Stimulated activated CD4-positive, alpha-beta T cell treated with anti-CD3 and anti-CD28 coated beads, Interleukin-1b, Interleukin-23, amount 100 ng/mL, for 48 hours (primary cell): ENCODE results near the gene PRR35.
A peak's percentile ranks its signal among the peaks of the same experiment; 100 is the strongest.

Experiments used
- DNase-seq: peaks from one replicate; pipeline ENCODE4 v3.0.0-alpha.2; 2020

The PRR35 gene

DNA sequence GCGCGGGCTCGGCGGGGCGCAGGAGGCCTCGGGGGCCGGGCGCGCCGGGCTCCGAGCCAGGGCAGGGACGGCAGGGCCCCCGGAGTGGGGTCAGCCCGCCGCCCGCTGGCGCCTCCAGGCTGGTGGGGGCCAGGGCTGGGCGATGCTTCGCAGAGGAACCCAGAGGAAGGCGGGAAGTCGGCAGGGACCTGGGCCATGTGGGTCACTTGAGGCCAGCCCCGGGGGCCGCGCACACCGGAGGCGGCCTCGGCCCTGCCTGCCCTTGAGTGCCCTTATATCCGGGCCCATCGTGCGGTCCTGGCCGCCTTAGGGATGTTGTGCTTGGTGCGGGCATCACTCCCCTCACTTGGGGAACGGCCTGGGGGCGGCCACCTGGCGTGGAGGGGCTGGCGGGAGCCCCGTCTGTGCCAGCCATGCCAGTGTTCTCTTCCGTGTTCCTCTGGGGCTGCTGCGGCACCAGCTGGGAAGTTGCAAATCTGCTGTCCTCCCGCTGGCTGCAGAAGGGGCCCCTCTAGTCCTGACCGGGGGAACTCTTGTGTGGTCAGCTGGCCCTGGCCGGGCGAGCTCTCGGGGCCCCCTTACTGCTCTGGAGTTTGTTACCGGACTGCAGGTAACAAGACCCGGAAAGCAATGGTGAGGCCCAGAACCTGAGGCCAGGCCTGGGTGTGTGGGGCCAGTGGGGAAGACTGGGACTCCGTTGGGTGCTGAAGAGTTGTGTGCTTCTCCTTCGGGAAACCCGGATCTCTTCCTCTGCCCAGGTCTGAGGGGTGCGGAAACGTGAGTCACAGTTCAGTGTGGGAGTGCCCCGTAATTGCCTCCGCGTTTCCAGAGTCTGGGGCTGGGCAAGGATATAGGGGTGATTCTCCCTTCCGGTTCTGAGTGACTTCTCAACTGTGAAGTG lies 31.8 kb upstream of the PRR35 start:
- DNase-seq: peak; percentile 54

- no peak for DNase-seq
These were observed 31.1 kb upstream of the PRR35 start for GRCh38 chr16:529012-529575.

DNA sequence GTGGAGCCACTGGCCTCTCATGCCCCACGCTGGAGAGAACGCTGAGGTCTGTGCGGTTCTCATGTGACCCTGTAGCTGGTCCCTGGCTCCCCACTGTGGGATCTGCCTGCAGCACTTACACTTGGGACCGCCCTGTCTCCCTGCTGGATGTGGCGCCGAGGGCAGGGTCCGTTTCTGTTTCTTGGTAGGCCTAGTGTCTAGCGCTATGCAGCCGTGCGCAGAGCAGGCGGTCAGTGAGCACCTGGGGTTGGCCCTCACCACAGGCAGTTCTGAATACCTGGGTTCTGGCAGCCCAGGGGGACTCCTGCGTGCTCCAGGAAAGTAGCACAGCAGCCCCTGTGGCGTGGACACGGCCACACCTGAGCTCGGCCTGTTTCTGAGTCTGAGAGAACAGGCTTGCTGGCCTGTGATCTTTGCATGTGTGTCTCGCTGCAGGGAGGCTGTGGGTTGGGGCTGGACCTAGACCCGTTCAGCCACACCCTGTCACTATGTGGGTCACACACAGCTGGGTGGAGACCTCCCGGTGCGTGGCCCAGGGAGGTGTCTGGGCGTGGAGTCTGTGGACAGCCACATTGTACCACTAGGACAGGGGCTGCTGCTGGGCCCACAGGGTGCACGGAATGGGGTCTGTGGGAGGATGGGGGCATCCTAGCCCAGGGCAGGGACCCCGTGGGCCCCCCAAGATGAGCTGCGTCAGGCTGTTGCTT lies 29.9 kb upstream of the PRR35 start:
- no peak for DNase-seq

DNA sequence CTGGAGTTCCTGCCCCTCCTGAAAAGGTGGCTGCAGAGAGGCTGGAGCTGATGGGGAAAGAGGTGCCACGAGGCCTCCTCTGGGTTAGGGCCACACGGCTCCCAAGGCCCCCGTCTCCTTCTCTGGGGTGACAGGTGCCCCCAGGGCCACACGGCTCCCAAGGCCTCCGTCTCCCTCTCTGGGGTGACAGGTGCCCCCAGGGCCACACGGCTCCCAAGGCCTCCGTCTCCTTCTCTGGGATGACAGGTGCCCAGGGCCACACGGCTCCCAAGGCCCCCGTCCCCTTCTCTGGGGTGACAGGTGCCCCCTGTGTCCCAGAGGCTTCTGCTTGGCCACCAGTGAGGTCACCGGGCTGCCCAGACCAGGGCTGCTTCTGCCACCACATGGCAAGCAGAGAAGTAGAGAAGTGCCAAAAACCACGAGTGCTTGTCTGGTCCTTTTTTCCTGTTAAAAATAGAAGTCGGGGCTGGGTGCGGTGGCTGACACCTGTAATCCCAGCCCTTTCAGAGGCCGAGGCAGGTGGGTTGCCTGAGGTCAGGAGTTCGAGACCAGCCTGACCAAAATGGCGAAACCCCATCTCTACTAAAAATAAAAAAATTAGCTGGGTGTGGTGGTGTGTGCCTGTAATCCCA lies 28.6 kb upstream of the PRR35 start:
- no peak for DNase-seq

DNA sequence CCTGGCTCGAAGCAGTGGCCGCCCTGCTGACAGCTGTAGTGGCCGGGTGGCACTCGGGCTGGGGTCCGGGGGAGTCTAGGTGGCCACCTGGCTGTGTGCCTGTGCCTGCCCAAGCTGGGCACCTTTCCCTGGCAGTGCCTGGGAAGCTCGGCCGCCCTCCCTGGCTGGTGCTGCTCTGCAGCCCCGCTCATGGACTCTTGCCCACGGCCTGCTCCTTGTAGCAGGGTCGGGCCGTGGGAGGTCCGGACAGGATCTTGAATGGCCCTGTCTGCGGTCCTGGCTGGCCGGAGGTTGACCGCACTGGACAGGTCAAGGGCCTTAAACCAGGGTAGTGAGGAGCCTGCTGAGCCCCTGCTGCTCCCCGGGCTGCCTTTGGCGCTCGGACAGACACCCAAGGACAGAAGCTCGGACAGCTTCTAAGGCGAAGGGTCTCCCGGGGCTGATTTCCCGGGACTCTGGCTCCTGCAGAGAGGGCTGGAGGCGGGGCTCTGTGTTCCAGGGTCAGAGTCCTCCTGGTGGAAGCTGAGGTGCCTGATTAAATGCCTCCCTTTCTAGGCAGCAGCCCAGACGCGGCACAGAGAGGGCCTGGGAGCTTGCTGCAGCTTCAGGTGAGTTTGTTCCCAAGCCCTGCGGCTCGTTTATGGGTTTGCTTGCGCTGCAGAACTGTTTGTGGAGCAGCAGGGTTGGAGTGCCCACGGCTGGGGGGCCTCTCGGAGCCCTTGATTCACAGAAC lies 26.6 kb upstream of the PRR35 start:
- no peak for DNase-seq

- DNase-seq: no peak
These were observed 26.1 kb upstream of the PRR35 start for GRCh38 chr16:534135-534534.

DNA sequence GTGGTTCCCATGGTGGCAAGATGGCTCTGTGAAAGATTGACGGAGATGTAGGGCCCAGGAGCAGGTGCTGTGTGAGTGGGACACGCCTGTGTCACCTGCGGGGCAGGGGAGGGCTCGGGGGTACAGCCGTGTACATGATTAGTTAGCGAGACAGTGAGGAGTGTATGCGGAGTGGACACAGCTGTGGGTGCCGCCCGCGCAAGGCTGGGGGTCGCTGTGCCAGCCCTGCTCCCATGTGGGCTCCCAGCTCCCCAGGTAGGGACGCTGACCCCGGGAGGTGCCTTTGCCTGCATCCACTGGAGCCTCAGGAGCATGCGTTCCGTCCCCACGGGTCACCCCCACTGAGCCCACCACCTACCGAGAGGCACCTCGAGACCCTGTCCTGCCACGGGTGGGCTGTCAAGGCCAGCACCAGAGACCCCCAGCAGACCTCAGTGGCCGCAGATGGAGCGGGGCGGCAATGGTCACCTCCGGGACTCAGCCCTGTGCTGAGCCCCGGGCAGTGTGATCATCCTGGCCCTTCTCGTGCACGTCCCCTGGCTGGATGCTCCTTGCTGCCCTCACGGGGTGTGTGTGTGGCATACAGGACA lies 25.2 kb upstream of the PRR35 start:
- no peak for DNase-seq

DNA sequence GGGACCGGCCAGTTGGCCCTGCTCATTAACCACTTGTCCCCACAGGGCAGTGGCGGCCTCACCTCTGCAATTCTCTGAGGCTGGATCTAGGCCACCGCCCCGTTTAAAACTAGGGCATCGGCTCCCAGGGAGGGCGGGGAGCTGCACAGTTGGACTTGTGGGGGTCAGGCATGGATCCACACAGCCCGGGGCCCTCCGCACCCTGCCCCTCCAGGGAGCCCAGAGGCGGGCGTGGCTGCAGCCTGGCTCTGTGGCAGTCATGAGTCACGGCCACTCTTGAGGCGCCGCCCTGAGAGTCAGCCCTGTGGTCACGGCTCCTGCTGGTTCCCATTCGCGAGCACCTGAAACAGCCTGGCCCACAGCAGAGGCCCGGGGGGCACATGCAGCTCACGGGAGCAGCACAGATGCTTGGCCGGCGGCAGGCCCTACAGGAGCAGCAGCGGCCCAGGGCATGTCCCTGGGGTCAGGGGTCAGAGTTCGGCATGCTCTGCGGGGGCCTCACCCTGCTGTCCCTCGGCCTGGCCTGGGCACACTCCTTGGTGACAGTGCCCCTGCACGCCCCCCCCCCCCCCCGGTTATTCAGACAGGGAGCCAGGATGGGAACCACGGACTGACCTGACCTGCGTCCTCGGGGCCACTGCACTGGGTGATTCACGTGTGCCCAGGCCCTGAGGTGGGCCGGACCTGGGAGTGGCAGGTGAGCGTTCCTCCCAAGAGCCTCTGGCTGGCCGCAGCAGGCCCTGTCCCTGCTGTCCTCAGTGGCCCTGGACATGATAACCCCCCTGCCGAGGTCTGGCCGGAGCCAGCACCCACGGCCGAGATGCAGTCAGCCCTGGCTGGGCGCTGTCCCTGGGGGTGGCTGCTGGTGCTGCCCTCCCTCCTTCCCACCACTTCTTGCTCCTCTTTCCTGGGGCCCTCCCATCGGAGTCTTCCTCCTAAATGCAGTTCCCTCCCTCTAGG lies 24.5 kb upstream of the PRR35 start:
- DNase-seq: no peak

GRCh38 chr16:536746-537145 lies 23.4 kb upstream of the PRR35 start:
- DNase-seq: no peak

- DNase-seq: no peak
These were observed 22.5 kb upstream of the PRR35 start for GRCh38 chr16:537415-538335.

- DNase-seq: no peak
These were observed 20.2 kb upstream of the PRR35 start for GRCh38 chr16:539901-540530.

- no peak for DNase-seq
These were observed 19.4 kb upstream of the PRR35 start for GRCh38 chr16:540645-541340.

DNA sequence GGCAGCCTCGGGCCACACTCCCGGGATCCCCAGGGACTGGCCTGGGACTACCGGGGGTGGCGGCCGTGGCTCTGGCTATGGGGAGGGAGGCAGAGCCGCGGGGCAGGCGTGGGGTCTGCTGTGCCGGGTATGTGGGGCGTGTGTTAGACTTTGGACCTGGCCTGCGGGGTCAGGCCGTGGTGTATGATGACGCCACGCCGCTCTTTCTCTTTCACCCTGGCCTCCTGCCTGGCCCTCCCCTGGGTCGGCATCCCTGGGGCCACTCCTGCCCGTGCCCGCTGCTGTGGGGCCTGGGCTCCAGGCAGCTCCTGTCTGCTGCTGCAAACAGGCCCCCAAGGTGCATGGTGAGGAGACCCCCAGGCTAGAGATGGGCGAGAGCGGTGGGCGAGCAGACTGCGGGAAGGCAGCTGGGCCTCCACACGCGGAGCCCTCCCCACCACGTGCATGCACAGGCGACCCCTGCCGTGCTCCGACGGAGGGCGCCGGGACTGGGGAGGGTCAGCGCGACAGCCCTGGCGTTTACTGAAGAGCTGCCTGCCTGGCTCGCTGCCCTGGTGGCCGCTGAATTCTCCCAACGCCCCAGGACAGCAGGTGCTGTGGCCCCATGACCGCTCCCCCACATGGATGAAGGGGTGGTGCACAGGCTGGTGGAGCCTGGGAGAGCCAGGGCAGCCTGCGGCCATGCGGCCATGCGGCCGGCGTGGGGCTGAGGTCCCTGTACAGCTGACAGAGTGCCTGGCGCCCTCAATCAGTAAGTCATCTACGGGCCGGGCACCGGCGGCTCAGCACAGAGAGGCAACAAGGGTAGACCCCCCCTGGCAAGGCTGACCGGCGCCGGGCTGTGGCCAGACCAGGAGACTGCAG lies 16.7 kb upstream of the PRR35 start:
- DNase-seq: no peak

DNA sequence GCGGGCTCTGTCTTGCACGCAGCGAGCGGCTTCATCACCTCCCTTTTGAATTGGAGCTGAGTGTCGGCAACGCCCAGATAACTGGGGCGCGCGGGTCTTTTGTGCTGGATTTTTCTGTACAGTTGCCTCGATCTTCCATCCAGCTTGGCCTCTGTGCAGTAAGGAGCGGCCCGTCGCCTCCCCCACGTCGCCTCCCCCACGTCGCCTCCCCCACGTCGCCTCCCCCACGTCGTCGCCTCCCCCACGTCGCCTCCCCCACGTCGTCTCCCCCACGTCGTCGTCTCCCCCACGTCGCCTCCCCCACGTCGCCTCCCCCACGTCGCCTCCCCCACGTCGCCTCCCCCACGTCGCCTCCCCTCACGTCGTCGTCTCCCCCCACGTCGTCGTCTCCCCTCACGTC lies 15.7 kb upstream of the PRR35 start:
- no peak for DNase-seq

GRCh38 chr16:546909-547770 lies 13.1 kb upstream of the PRR35 start:
- DNase-seq: peak; percentile 50

DNA sequence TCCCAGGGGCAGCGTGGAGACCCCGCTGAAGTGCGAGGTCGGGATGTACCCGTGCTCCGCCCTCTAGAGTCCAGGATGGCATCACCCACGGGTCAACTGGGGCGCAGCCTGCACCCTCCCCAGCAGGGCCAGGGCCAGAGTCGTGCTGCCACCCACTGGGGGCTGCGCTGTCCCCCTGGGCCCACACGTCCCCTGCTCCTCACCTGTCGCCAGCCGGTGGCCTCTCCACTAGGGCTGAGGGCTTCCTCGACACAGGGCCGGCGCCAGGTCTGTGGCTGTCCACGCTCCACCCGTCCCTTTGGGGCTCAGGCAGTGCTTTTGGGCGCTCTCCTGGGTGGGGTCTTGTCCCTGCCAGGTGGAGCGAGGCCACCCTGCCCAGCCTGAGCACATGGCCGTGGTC lies 11.6 kb upstream of the PRR35 start:
- DNase-seq: no peak
